ENCODE measurements around the gene SRSF8.
"Not testable (repeated sequence)": the region's sequence is repeated elsewhere in the genome, so short reads cannot be mapped to it uniquely, and the experiment has no call there.

Gene SRSF8, protein sequence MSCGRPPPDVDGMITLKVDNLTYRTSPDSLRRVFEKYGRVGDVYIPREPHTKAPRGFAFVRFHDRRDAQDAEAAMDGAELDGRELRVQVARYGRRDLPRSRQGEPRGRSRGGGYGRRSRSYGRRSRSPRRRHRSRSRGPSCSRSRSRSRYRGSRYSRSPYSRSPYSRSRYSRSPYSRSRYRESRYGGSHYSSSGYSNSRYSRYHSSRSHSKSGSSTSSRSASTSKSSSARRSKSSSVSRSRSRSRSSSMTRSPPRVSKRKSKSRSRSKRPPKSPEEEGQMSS

DNA sequence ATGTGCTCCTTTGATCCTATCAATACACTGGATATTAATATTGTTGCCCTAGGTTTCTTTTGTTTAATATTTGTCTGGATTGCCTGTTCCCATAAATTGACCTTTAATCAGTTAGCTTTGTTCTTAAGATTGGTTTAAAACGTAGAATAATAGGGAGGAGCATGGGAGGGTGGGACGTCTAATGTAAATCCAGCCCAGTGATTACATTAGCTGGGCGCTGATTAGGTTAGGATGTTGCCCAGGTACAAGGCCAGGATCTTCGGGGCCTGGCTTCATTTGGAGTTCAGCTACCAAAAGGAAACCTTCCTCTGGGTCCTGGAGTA is at the start of gene SRSF8:
Gene SRSF8 (plus strand): TSS at position 204 of the 323 bp plus-strand sequence. CDS start 308 bp downstream, outside the sequence.
- no peak for DNase-seq

DNA sequence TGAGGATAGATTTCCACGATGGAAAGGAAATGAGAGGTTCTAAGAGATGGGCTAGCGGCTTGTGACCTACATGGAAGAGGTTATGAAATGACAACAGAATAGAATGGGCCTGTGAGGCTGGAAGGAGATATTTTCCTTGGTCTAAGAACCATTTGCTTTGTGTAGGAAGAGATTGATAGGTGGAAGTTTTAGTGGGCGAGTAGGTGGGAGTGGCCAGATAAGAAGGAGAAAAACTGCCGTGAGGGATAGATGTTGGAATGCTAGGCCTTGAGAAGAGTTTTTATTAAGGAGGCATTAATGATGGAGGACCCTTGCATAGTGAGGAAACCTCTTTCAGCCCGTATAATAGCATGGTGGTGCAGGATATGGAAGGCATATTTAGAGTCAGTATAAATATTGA is 45.3 kb upstream of the SRSF8 start:
- not testable (repeated sequence) for DNase-seq

DNA sequence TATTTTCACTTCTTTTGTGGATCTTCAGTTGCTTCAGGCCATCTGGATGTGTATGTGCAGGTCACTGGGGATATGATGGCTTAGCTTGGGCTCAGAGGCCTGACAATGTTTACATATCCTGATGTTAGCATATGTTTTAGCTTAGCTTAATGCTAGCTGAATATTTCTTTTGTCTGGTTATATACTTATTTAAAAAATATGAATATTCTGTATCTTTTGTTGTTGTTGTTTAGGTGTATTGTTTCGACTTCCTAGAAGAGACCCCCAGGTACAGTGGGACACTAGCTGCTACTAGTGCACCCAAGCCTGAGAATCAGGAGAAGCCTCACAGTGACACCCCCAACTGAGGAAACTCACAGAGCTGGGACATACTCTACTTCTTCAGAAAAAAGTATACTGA is 41.8 kb upstream of the SRSF8 start, which contains the start of gene KDM4E:
Gene KDM4E (plus strand): TSS at position 301 of the 400 bp plus-strand sequence. CDS start 300 bp downstream, outside the sequence.
- no peak for DNase-seq

DNA sequence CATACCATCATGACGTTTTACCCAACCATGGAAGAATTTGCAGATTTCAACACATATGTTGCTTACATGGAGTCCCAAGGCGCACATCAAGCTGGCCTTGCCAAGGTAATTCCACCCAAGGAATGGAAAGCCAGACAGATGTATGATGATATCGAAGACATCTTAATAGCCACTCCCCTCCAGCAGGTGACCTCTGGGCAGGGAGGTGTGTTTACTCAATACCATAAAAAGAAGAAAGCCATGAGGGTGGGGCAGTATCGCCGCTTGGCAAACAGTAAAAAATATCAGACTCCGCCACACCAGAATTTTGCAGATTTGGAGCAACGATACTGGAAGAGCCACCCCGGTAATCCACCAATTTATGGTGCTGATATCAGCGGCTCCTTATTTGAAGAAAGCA is 41.1 kb upstream of the SRSF8 start:
- DNase-seq = not testable (repeated sequence)

DNA sequence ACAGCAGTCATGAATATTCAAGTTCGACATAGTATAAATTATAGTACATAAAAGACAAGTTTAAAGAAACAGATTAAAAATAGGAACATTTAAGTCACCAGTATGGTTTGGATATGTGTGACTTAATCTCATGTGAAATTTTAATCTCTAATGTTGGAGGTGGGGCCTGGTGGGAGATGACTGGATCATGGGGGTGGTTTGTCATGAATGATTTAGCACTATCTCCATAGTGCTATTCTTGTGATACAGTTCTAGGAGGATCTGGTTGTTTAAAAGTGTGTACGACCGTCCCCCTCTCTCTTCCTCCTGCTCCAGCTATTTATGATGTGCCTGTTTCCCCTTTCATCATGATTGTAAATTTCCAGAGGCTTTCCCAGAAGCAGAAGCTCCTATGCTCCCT is 38.4 kb upstream of the SRSF8 start:
- no peak for DNase-seq

DNA sequence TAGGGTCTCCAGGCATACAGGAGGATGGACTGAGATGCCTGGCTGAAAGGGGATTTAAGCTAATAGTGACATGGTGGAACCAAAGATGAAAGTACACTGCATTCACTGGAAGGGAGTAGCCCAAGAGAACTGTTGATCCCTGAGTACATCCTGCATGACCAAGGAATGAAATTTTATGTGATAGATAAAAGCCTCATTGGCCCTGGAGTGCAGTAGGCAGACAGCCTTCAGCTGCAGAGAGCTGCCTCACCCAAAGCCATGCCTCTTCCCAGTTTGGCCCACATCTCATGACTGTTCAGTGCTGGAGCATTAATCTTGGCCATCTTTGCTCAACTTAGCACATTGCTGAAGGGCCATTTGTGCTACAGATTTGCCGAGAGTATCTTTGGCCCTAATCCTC is 33.7 kb upstream of the SRSF8 start:
- DNase-seq = no peak

DNA sequence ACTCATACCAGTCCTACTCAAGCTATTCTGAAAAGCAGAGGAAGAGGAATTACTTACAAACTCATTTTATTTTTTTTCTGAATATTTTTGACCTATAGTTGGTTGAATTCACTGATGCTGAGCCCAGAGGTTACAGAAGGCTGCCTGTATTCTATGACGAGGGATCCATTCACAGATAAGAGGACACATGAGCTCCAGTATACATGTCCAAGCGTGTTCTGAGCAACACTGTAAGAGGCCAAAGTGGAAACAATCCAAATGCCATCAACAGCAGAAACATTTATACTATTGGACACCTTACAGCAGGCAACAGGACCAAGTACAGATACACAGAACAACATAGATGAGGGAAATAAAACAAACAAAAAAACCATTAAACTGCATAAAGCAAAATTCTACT is 31.4 kb upstream of the SRSF8 start:
- no peak for DNase-seq

DNA sequence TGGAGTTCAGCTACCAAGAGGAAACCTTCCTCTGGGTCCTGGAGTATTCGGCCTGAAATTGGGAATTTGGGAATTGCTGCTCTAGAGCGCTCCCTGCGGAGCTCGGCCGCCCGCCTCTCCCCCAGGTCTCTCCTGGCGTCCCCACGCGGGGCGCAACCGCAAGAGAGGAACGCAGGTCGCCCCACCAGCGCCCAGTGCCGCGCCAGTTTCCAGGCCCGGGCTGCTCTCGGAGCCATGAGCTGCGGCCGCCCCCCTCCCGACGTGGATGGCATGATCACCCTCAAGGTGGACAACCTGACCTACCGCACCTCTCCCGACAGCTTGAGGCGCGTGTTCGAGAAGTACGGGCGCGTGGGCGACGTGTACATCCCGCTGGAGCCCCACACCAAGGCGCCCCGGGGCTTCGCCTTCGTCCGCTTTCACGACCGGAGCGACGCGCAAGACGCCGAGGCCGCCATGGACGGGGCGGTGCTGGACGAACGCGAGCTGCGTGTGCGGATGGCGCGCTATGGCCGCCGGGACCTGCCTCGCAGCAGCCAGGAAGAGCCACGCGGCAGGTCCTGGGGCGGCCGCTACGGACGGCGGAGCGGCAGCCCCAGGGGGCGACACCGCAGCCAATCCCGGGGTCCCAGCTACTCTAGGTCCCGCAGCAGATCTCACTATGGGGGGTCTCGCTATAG is 29.2 kb upstream of the SRSF8 start:
- DNase-seq = peak in 1 of 2 donors; percentile 21

DNA sequence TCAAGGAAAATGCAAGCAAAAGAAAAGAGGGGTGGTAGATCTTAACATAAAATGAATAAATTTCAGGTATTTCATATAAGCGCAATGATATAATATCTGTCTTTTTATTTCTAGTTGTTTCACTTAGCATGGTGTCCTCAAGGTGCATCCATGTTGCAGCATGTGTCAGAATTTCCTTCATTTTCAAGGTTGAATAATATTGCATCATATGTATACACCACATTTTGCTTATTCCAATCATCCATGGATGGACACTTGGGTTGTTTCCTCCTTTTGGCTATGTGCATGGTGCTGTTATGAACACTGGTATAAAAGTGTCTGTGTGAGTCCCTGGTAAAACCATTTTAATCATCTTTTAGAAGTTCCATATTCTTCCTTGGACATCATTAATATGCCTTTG is 24.5 kb upstream of the SRSF8 start:
- no peak for DNase-seq

DNA sequence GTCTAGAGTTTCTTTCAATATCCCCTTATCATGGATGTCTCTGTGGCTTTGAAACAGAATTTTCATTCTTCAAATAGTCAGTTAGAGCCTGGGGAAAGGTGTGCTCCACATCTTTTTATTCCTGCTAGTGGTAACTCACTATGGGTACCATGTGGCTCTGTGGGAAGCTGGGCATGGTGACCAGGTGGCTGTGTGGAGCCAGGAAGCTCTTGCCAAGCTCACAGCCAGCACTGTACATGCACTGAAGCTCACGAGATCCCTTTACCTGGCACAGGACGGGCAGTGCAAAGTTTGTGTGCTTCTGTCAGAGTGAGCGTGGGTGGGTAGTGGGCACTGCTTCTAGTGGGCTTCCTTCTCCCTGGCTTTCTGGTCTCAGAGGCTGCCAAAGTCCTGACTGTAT is 23.8 kb upstream of the SRSF8 start:
- DNase-seq = no peak

DNA sequence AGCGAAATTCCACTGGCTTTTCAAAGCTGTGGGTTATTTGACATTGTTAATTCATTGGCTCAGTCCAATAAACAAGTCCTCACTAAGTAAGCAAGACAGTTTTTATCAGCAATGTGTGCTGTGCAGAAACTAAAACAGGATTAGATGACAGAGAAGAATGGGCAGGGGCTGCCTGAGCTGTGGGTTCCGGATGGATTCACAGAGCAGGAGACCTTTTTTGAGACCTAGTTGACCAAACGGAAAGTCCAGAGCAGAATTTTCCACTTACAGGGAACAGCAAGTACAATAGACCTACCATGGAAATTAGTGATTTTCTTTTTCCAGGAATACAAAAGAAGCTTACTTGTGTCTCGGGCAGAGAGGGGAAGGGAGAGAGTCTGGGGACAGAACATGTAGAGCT is 22.7 kb upstream of the SRSF8 start:
- DNase-seq = no peak

DNA sequence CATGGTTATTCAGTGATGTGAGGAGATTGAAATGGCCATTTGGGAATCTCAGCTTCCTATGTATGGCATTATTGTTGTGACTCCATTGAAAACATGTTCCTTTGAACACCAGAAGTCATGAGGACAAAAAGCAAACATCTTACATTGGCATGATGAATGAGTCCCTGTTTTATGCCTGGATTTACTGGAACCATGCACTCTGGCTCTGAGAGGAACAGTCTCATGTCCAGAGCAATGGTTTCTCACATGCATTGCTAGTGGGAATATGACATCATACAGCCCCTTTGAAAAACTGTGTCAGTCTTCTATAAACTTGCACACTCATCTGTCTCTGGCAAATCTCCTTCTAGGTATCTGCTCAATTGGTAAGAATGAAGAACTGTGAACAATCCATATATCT is 20.9 kb upstream of the SRSF8 start:
- DNase-seq = no peak

DNA sequence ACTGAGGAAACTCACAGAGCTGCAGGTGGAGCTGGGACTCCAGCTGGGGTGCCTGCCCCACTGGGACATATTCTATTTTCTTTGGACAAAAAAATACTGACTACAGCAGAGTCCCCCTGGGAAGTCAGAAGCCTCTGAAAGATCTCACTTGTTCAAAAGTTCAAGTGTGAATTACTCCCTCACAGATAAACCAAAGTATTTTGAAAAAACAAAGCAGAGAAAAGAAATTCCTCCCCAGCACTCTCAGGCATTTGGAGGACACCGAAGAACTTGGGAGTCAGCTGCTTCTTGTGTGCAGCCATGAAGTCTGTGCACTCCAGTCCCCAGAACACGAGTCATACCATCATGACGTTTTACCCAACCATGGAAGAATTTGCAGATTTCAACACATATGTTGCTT is 17.6 kb upstream of the SRSF8 start, which contains the start of gene KDM4F:
Gene KDM4F (plus strand): TSS at position 301 of the 400 bp plus-strand sequence.
- not testable (repeated sequence) for DNase-seq

DNA sequence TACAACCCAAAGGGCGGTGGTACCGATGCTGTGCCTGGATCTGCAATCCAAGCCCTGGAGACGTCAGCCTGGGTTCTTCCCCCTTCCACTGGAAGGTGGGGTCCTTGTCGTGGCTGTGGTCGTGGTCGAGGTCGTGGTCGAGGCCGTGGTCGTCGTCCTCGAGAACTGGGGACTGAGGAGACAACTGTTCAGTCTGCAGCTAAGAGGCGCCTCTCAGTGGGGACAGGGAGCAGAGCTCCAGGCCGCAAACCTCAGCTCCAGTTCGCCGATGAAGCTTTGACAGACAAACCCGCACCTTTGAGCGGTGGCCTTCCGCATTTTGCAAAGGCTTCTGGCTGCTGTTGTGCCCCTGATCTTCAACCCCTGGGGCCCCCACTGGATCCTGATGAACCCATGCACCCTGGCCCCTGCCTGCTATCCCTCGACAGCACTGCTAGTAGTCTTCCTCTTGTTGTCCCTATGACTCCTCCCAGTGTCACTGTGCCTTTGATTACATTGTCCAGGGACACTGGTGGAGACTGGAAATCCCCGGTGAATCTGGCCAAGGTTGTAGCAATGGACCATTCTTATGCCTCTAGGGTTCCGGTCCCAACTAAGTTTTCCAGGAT is 16.0 kb upstream of the SRSF8 start:
- DNase-seq = no peak

DNA sequence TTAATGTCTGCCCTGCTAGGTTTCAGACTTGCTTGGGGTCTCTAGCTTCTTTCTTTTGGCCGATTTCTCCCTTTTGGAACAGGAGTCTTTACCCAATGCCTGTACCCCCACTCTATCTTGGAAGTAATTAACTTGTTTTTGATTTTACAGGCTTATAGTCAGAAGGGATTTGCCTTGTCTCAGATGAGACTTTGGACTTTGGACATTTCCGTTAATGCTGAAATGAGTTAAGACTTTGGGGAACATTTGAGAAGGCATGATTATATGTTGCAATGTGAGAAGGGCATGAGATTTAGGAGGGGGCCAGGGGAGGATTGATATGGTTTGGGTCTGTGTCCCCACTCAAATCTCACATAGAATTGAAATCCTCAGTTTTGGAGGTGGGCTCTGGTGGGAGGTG is 12.4 kb upstream of the SRSF8 start:
- no peak for DNase-seq

DNA sequence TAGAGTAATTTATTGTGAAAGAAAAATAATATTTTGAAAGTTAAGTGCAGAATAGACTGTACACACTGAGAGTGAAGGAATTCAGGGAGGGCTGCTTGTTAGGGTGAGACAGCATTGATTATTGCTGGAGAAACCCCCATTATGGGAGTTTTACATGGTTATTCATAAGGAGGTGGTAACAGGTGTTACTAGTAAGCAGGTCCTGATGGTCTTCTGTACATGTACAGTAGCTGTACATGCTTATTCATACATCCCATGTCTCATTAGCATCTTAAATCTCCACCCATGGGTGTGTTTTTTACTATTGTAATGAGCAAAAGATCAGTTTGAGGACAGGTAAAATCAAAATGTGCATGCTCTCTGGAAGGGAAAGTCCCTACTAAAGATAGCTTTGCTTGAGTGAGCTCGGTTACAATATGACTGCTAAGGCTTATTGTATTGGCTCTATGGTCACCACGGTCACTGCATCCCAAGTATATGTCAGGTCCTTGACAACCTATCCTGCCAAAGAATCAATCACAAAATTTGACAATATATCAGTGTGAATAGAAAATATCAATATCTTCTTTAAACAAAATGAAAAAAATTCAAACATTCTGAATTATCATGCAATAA is 11.3 kb upstream of the SRSF8 start:
- no peak for DNase-seq

DNA sequence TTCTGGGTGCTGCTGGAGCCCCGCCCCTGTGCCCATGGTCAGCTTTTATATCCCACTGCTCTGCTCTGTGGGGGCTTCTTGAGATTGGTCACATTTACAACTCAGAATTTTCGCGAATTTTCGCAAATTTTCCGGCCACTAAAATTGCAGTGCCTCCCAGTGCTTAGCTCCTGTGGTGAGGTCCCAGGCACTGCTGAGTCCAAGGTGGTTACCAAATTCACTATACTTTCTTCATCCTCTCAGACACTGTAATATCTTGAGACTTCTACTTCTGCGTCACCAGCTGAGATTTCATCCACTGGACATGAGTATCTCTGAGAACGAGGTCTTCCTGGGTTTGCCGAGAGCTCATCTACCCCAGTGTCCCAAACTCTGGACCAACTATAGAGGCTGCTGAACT is 8.8 kb upstream of the SRSF8 start:
- DNase-seq = no peak

DNA sequence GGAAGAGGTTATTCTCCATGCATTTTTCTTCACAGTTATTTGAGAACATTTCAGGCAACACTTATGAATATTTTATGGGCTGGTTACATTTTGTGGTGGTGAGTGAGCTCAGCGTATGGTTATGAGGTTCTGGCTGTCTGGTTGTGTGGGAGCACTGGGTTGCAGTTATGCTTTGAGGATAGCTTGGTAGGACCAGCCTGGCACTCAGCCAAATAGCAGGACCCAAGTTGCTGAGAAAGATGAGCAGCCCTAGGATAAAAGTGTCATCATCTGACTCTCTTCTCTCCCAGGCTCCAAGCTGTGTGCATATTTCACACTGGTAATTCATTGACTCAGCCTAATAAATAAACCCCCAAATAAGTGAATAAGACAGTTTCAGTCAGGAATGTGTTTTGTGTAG is 8.1 kb upstream of the SRSF8 start:
- no peak for DNase-seq

DNA sequence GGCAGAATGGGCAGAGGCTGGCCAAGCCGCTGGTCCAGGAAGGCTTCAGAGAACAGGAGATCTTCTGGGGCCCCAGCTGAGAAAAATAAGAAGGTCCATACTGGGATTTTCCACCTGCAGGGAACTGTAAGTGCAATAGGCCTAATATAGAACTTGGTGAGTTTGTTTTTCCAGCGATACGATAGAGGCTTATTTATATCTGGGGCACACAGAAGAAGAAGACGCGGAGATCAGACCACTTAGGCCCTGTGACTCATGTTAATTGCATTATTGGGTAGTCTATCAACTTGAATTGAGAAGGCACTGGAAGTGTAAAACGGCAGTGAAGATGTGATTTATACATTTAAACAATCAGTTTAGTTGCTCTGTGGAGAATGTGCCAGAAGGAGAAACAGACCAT is 7.7 kb upstream of the SRSF8 start:
- DNase-seq = no peak

DNA sequence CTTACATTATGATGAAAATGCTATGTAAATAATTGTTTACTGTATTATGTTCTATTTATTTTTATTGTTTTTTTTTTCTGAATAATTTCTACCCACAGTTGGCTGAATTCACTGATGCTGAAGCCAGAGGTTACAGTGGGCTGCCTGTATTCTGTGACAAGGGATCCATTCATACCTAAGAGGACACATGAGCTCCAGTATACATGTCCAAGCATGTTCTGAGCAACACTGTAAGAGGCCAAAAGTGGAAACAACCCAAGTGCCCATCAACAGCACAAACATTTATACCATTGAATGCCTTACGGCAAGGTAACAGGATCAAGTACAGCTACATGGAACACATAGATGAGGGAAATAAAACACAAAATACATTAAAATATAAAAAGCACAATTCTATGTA is 1.4 kb upstream of the SRSF8 start:
- DNase-seq = no peak

DNA sequence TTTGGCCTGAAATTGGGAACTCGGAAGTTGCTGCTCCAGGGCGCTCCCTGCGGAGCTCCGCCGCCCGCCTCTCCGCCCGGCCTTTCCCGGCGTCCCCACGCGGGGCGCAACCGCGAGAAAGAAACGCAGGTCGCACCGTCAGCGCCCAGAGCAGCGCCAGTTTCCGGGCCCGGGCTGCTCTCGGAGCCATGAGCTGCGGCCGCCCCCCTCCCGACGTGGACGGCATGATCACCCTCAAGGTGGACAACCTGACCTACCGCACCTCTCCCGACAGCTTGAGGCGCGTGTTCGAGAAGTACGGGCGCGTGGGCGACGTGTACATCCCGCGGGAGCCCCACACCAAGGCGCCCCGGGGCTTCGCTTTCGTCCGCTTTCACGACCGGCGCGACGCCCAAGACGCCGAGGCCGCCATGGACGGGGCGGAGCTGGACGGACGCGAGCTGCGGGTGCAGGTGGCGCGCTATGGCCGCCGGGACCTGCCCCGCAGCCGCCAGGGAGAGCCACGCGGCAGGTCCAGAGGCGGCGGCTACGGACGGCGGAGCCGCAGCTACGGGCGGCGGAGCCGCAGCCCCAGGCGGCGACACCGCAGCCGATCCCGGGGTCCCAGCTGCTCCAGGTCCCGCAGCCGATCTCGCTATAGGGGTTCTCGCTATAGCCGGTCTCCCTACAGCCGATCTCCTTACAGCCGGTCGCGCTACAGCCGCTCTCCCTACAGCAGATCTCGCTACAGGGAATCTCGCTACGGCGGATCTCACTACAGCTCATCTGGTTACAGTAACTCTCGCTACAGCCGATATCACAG is 521 bp downstream of the SRSF8 start:
- peak; percentile 68 to 77 for DNase-seq

DNA sequence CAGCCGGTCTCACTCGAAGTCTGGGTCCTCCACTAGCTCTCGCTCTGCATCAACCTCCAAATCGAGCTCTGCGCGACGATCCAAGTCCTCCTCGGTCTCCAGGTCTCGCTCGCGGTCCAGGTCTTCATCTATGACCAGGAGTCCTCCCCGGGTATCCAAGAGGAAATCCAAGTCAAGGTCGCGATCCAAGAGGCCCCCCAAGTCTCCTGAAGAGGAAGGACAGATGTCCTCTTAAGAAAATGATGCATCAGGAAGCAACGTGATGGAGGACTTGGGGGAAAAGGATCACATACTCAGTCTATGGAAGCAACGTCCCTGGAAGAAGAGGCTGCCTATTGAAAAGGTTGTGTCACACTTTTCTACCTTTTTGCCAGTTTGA is 1.1 kb downstream of the SRSF8 start:
- DNase-seq = no peak

DNA sequence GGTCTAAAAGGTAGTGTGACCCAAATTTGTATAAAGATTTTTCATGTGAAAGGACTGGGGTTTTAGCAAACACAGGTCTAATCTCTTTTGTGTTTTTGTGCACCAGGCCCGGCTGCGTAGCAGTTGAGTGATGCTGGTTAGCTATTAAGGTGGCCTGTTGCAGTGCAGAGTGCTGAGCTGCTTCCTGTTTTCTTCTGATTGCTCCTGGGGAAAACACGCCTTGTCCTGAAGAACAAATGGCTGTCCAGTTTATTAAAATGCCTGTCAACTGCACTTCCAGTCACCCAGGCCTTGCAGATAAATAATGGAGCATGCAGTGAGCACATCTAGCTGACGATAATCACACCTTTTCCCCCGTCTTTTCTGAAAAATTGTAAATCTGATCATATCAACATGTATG is 1.8 kb downstream of the SRSF8 start:
- DNase-seq = peak; percentile 80 to 90

All from CD4-positive, alpha-beta T cell treated with Interferon alpha-2 for 1 hour (primary cell).